K562 (cell line): ENCODE results near the gene SHISA6. TPM values are rescaled to one million over a fixed set of nuclear protein-coding genes. Genes with fewer than 3 reads are reported as not detected.

Experiments
- ATAC-seq: fragments of 200-7000 bp; cut with Tn5 transposase; 3 replicates; pipeline ENCODE4 v1.9.1; 2020; ENCODE audit warnings: moderate library complexity
- BruUV-seq: library from RNA; stranded (reverse); fragments of 400-500 nt; replicated peaks from 2 replicates; lab custom pipeline; 2021; lab: Mats Ljungman, UMichigan
- CTCF ChIA-PET: fragments of 300-600 bp; formaldehyde crosslinking; extraction: SDS; loops from one replicate; lab custom pipeline; 2021; ENCODE audit warnings: low intra/inter-chr PET ratio; lab: Yijun Ruan, JAX
- POLR2A ChIA-PET: fragments of 300-600, 350-650 bp; sonication (Branson Sonifier 250); formaldehyde crosslinking; extraction: SDS; loops from one replicate; lab custom pipeline; 2021; ENCODE audit warnings: antibody characterized with exemption, inconsistent platforms; lab: Yijun Ruan, JAX
- DNase-seq, 4 experiments: peaks; one replicate each; pipeline versions ENCODE4 v3.0.0 to v3.0.0-alpha.2; 2011 to 2018; ENCODE audit warnings: low spot score in 3 of 4, mixed read lengths in 3 of 4; ENCODE audit errors: extremely low read depth in 1 of 4
- FAIRE-seq: peaks from 2 replicates; lab custom pipeline; 2011; peaks lifted over from hg19 to GRCh38; lab: Jason Lieb, UNC
- H2AFZ ChIP-seq: 2 replicates; pipeline ENCODE4 v1.6.0; 2011; ENCODE audit warnings: low read depth, low read length, control low read depth, inconsistent platforms
- H3K27ac ChIP-seq: fragments of 200-600 bp; 3 replicates; pipeline ENCODE4 v1.8.0; 2011; ENCODE audit warnings: low read depth, mild to moderate bottlenecking, control low read depth, inconsistent platforms, low read length, moderate library complexity, mixed read lengths; ENCODE audit errors: extremely low read depth
- H3K27me3 ChIP-seq, 2 experiments: fragments of 300-600 bp in 1 of 2; 2 replicates in 1 of 2; 3 replicates in 1 of 2; pipeline versions ENCODE4 v1.6.0 to v1.8.0; 2011; ENCODE audit warnings: inconsistent platforms in 2 of 2, low read length in 2 of 2, mild to moderate bottlenecking in 1 of 2, mixed read lengths in 1 of 2, moderate library complexity in 1 of 2; ENCODE audit not compliant: control insufficient read depth in 2 of 2, insufficient read depth in 2 of 2
- H3K36me3 ChIP-seq: fragments of 300-600 bp; 3 replicates; pipeline ENCODE4 v1.8.0; 2011; ENCODE audit warnings: mild to moderate bottlenecking, low read length, inconsistent platforms; ENCODE audit not compliant: control insufficient read depth, insufficient read depth
- H3K4me1 ChIP-seq, 2 experiments: fragments of 200-600 bp in 1 of 2; replicated peaks in 1 of 2; 2 replicates in 1 of 2; 3 replicates in 1 of 2; pipeline versions ENCODE4 v1.5.1 to v1.8.0; 2011; ENCODE audit warnings: inconsistent platforms in 2 of 2, low read length in 2 of 2, mild to moderate bottlenecking in 1 of 2, mixed read lengths in 1 of 2, moderate library complexity in 1 of 2; ENCODE audit not compliant: control insufficient read depth in 2 of 2, insufficient read depth in 2 of 2
- H3K4me2 ChIP-seq: 2 replicates; pipeline ENCODE4 v1.6.1; 2011; ENCODE audit warnings: low read length, control low read depth, inconsistent platforms, mixed read lengths; ENCODE audit not compliant: insufficient read depth
- H3K4me3 ChIP-seq: fragments of 200-600 bp; sonication (generic), shearing (Covaris generic); 2 replicates; pipeline ENCODE4 v1.5.1; 2016; ENCODE audit warnings: control low read depth, inconsistent platforms
- H3K79me2 ChIP-seq: fragments of 200-600 bp; 3 replicates; pipeline ENCODE4 v1.8.0; 2011; ENCODE audit warnings: low read length, inconsistent platforms; ENCODE audit not compliant: control insufficient read depth, insufficient read depth
- H3K9ac ChIP-seq, 2 experiments: 2 replicates each; pipeline versions ENCODE4 v1.6.0 to v1.6.1; 2011; ENCODE audit warnings: low read depth in 2 of 2, low read length in 2 of 2, control low read depth in 1 of 2, inconsistent platforms in 1 of 2, mild to moderate bottlenecking in 1 of 2, mixed read lengths in 1 of 2; ENCODE audit not compliant: insufficient read depth in 1 of 2
- H3K9me1 ChIP-seq: one replicate; pipeline ENCODE4 v1.6.0; 2011; ENCODE audit warnings: inconsistent platforms, mild to moderate bottlenecking, low read length, moderate library complexity; ENCODE audit not compliant: control insufficient read depth, insufficient read depth
- H3K9me3 ChIP-seq: replicated peaks from 2 replicates; pipeline ENCODE4 v1.5.1; 2011; ENCODE audit warnings: low read depth, low read length, inconsistent platforms; ENCODE audit not compliant: control insufficient read depth, insufficient read depth
- H4K20me1 ChIP-seq: replicated peaks from 2 replicates; pipeline ENCODE4 v1.6.1; 2011; ENCODE audit warnings: low read length, inconsistent platforms, mixed read lengths; ENCODE audit not compliant: control insufficient read depth, insufficient read depth
- BMI1 ChIP-seq: fragments of 150-350 bp; IDR thresholded peaks from 2 replicates; pipeline ENCODE4 v1.6.1; 2014; ENCODE audit warnings: low read length
- HNRNPK ChIP-seq: fragments of 200-400 bp; formaldehyde crosslinking; IDR thresholded peaks from one replicate; pipeline ENCODE4 v1.6.1; 2018; ENCODE audit warnings: mild to moderate bottlenecking, low read depth, low read length; ENCODE audit not compliant: poor library complexity, severe bottlenecking
- NR4A1 ChIP-seq, 2 experiments: fragments of 250-450 bp in 1 of 2; fragments of 450-650 bp in 1 of 2; sonication (Bioruptor Pico) in 1 of 2; IDR thresholded peaks; 2 replicates each; pipeline versions ENCODE4 v1.4.0 to v1.6.1; 2016 to 2020; ENCODE audit warnings: mild to moderate bottlenecking in 2 of 2, missing compliant biosample characterization in 1 of 2, missing genetic modification characterization in 1 of 2, moderate library complexity in 1 of 2
- POLR2G ChIP-seq: fragments of 200-400 bp; formaldehyde crosslinking; IDR thresholded peaks from 2 replicates; pipeline ENCODE4 v1.6.1; 2017; ENCODE audit warnings: low read depth, mild to moderate bottlenecking, antibody characterized with exemption, low read length, moderate library complexity
- TFAM ChIP-seq: fragments of 250-450 bp; sonication (Bioruptor Pico); conservative IDR thresholded peaks from 2 replicates; pipeline ENCODE4 v1.5.0; 2021; ENCODE audit warnings: mild to moderate bottlenecking, moderate library complexity
- U2AF2 ChIP-seq: fragments of 200-400 bp; formaldehyde crosslinking; optimal IDR thresholded peaks from 2 replicates; pipeline ENCODE3; 2017; ENCODE audit warnings: low read depth, mild to moderate bottlenecking, low read length
- ZBTB17 ChIP-seq: fragments of 450-650 bp; formaldehyde crosslinking; IDR thresholded peaks from 2 replicates; pipeline ENCODE4 v1.4.0; 2020; ENCODE audit warnings: mild to moderate bottlenecking
- ZNF143 ChIP-seq: sonication (generic); formaldehyde crosslinking; IDR thresholded peaks from 2 replicates; pipeline ENCODE4 v1.9.0; 2022; ENCODE audit warnings: mild to moderate bottlenecking, missing genetic modification reagents
- ZNF146 ChIP-seq: IDR thresholded peaks from one replicate; pipeline ENCODE4 v1.6.1; 2018; ENCODE audit warnings: missing compliant biosample characterization; ENCODE audit not compliant: unreplicated experiment
- ZNF507 ChIP-seq: conservative IDR thresholded peaks from 2 replicates; pipeline ENCODE4 v1.6.1; 2017; ENCODE audit warnings: missing genetic modification characterization, missing compliant biosample characterization
- WGBS: fragments of 100-300 bp; shearing (Covaris generic); methylation state at CpG from one replicate; pipeline ENCODE4 v1.1.6; 2016; ENCODE audit warnings: low coverage, mixed read lengths; ENCODE audit not compliant: insufficient coverage; ENCODE audit errors: missing lambda C conversion rate; 5-methylcytosine and 5-hydroxymethylcytosine counted together
- in situ Hi-C: fragments of 300-500 bp; cut with MboI; formaldehyde crosslinking; loops from 4 replicates; pipeline ENCODE4 v1.15.0; 2018; ENCODE audit warnings: inconsistent platforms, mixed read lengths
- intact Hi-C: fragments of 100-400 bp; cut with micrococcal nuclease; formaldehyde crosslinking; loops from 2 replicates; pipeline ENCODE4 v1.14.2; 2022
- polyA plus RNA-seq, 8 experiments: library from polyadenylated mRNA; depleted of rRNA in 4 of 8; stranded (reverse) in 5 of 8; unstranded in 3 of 8; fragments of >200 nt; fragmentation: Nextera tagmentation in 2 of 8; fragmentation: Illumina TruSeq in 1 of 8; extraction: Ambion mirVana in 2 of 8; extraction: Trizol in 1 of 8; gene quantifications; 2 replicates each; pipeline versions ENCODE4 v1.2.1 to v1.2.3, GENCODE V29; 2011 to 2014; ENCODE audit warnings: inconsistent platforms in 1 of 8, missing spikeins in 1 of 8
- total RNA-seq, 7 experiments: library from RNA; depleted of rRNA in 6 of 7; stranded (reverse); fragments of >200 nt in 6 of 7; fragmentation: Illumina TruSeq in 2 of 7; extraction: Trizol in 2 of 7; gene quantifications; 2 replicates each; pipeline versions ENCODE4 v1.2.1 to v1.2.3, GENCODE V29; 2011 to 2021; ENCODE audit warnings: low replicate concordance in 1 of 7
- TF ChIP-seq, protein P1 (sequence below): fragments of 450-650 bp; IDR thresholded peaks from 2 replicates; pipeline ENCODE4 v1.6.1; 2016; ENCODE audit warnings: missing biosample characterization, missing genetic modification characterization
- TF ChIP-seq, protein P2 (sequence below): fragments of 250-450 bp; sonication (Bioruptor Pico); IDR thresholded peaks from 2 replicates; pipeline ENCODE4 v1.5.1; 2021; ENCODE audit warnings: mild to moderate bottlenecking
- TF ChIP-seq, protein P3 (sequence below): fragments of 200-400 bp; formaldehyde crosslinking; IDR thresholded peaks from 2 replicates; pipeline ENCODE4 v1.6.1; 2017; ENCODE audit warnings: mild to moderate bottlenecking, low read depth, low read length, moderate library complexity
- TF ChIP-seq, protein P4 (sequence below): fragments of 450-650 bp; formaldehyde crosslinking; IDR thresholded peaks from 2 replicates; pipeline ENCODE4 v1.4.0; 2022; ENCODE audit warnings: missing genetic modification characterization

The SHISA6 gene
- total and polyA plus RNA-seq, 9 of the 15 experiments (the other 6 are each of a cell fraction or from before 2014, with no cell fraction given): not detected

DNA sequence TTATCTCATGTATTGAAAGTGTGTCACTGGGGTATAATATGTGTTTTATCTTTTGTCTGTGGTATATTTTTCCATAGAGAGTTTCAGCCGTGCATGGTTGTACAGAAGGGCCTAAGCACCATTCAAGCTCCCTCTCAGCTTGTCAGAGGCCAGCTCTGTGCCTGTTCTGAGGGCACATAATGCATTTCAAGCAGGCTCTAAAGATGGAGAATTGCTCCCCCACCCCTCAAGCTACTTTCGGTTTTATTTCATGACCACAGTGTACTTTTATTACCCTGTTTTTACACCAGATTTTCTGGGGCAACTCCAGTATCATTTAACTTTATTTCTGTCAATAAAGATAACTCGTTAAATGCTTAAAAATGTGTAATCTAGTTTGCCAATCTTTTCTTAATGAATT, 131.7 kb downstream of the SHISA6 start:
- no peak overlapping the region for H3K27ac ChIP-seq
- ChIA-PET POLR2A (no interaction called here), CTCF (no interaction called here)
- H3K27me3 ChIP-seq: no peaks in the 10 kb centered on the region
- in situ Hi-C loops: no loop called here
- no peak for ATAC-seq
- H3K9me1 ChIP-seq: no peaks in the 10 kb centered on the region
- no TSS peak for BruUV-seq
- TF ChIP-seq TFAM (CRISPR knock-in tag) (no peak), ZNF507 (tag) (no peak), POLR2G (no peak), BMI1 (no peak), HNRNPK (no peak), ZBTB17 (CRISPR knock-in tag) (no peak), ZNF143 (CRISPR knock-in tag) (no peak), NR4A1 (CRISPR knock-in tag; IDR thresholded peaks at IDR 0.05) (no peak), NR4A1 (tag; IDR thresholded peaks at IDR 0.05) (no peak), ZNF146 (no peak), U2AF2 (no peak)
- TF ChIP-seq, protein P1, sequence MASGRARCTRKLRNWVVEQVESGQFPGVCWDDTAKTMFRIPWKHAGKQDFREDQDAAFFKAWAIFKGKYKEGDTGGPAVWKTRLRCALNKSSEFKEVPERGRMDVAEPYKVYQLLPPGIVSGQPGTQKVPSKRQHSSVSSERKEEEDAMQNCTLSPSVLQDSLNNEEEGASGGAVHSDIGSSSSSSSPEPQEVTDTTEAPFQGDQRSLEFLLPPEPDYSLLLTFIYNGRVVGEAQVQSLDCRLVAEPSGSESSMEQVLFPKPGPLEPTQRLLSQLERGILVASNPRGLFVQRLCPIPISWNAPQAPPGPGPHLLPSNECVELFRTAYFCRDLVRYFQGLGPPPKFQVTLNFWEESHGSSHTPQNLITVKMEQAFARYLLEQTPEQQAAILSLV (tag): no peak
- TF ChIP-seq, protein P2, sequence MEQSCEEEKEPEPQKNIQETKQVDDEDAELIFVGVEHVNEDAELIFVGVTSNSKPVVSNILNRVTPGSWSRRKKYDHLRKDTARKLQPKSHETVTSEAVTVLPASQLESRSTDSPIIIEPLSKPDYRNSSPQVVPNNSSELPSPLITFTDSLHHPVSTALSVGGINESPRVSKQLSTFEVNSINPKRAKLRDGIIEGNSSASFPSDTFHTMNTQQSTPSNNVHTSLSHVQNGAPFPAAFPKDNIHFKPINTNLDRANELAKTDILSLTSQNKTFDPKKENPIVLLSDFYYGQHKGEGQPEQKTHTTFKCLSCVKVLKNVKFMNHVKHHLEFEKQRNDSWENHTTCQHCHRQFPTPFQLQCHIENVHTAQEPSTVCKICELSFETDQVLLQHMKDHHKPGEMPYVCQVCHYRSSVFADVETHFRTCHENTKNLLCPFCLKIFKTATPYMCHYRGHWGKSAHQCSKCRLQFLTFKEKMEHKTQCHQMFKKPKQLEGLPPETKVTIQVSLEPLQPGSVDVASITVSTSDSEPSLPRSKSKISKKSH (CRISPR knock-in tag): no peak
- TF ChIP-seq, protein P3, sequence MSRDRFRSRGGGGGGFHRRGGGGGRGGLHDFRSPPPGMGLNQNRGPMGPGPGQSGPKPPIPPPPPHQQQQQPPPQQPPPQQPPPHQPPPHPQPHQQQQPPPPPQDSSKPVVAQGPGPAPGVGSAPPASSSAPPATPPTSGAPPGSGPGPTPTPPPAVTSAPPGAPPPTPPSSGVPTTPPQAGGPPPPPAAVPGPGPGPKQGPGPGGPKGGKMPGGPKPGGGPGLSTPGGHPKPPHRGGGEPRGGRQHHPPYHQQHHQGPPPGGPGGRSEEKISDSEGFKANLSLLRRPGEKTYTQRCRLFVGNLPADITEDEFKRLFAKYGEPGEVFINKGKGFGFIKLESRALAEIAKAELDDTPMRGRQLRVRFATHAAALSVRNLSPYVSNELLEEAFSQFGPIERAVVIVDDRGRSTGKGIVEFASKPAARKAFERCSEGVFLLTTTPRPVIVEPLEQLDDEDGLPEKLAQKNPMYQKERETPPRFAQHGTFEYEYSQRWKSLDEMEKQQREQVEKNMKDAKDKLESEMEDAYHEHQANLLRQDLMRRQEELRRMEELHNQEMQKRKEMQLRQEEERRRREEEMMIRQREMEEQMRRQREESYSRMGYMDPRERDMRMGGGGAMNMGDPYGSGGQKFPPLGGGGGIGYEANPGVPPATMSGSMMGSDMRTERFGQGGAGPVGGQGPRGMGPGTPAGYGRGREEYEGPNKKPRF: no peak
- TF ChIP-seq, protein P4, sequence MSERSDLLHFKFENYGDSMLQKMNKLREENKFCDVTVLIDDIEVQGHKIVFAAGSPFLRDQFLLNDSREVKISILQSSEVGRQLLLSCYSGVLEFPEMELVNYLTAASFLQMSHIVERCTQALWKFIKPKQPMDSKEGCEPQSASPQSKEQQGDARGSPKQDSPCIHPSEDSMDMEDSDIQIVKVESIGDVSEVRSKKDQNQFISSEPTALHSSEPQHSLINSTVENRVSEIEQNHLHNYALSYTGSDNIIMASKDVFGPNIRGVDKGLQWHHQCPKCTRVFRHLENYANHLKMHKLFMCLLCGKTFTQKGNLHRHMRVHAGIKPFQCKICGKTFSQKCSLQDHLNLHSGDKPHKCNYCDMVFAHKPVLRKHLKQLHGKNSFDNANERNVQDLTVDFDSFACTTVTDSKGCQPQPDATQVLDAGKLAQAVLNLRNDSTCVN: no peak
- H3K79me2 ChIP-seq: no peaks in the 10 kb centered on the region
- no peak overlapping the region for H3K9ac ChIP-seq
- intact Hi-C loops: no loop called here
- WGBS: 0% methylated on average over 3 of the region's 3 CpGs
- no peaks in the 10 kb centered on the region for H3K36me3 ChIP-seq
- no peaks in the 10 kb centered on the region for H4K20me1 ChIP-seq
- H3K4me2 ChIP-seq: no peak overlapping the region
- no peak for DNase-seq
- no peaks in the 10 kb centered on the region for H3K9me3 ChIP-seq
- no peak for FAIRE-seq
- no peak overlapping the region for H2AFZ ChIP-seq
- no peaks in the 10 kb centered on the region for H3K4me1 ChIP-seq
- H3K4me3 ChIP-seq: no peak overlapping the region
